HepG2 (cell line): ENCODE data around the gene SEPTIN5. TPM values are rescaled to one million over a fixed set of nuclear protein-coding genes. Genes with fewer than 3 reads are reported as not detected.

ENCODE experiments used
- ATAC-seq: fragments of 200-7000 bp; cut with Tn5 transposase; 3 replicates; pipeline ENCODE4 v1.9.1; 2020; ENCODE audit warnings: mild to moderate bottlenecking, moderate library complexity
- BruUV-seq: library from RNA; stranded (reverse); fragments of 400-500 nt; replicated peaks from 2 replicates; lab custom pipeline; 2021; lab: Mats Ljungman, UMichigan
- CTCF ChIA-PET: fragments of 300-600 bp; formaldehyde crosslinking; extraction: SDS; loops from one replicate; lab custom pipeline; 2021; ENCODE audit warnings: low total read pairs, inconsistent platforms, low intra/inter-chr PET ratio; lab: Yijun Ruan, JAX
- POLR2A ChIA-PET: fragments of 350-600 bp; sonication (Branson Sonifier 250); formaldehyde crosslinking; loops from one replicate; lab custom pipeline; 2020; ENCODE audit warnings: antibody characterized with exemption, inconsistent platforms; lab: Yijun Ruan, JAX
- DNase-seq: peaks from one replicate; pipeline ENCODE4 v3.0.0-alpha.2; 2015; ENCODE audit warnings: low spot score
- FAIRE-seq: peaks from 3 replicates; lab custom pipeline; 2011; peaks lifted over from hg19 to GRCh38; lab: Jason Lieb, UNC
- H2AFZ ChIP-seq: one replicate; pipeline ENCODE4 v1.6.1; 2011; ENCODE audit warnings: low read length, inconsistent platforms
- H3K27ac ChIP-seq: fragments of 300-600 bp; 3 replicates; pipeline ENCODE4 v1.8.0; 2011; ENCODE audit warnings: mixed run types, mild to moderate bottlenecking, mixed read lengths, low read length, inconsistent platforms; ENCODE audit not compliant: insufficient read depth; ENCODE audit errors: extremely low read length
- H3K27me3 ChIP-seq, 2 experiments: fragments of 200-600 bp in 1 of 2; 2 replicates in 1 of 2; 3 replicates in 1 of 2; pipeline versions ENCODE4 v1.6.0 to v1.8.0; 2011; ENCODE audit warnings: low read length in 2 of 2, mild to moderate bottlenecking in 2 of 2, moderate library complexity in 2 of 2, inconsistent platforms in 1 of 2; ENCODE audit not compliant: insufficient read depth in 2 of 2, control insufficient read depth in 1 of 2
- H3K36me3 ChIP-seq, 2 experiments: fragments of 200-600 bp in 1 of 2; replicated peaks in 1 of 2; 2 replicates in 1 of 2; 3 replicates in 1 of 2; pipeline versions ENCODE4 v1.5.1 to v1.8.0; 2011; ENCODE audit warnings: low read length in 2 of 2, inconsistent platforms in 1 of 2; ENCODE audit not compliant: insufficient read depth in 2 of 2, control insufficient read depth in 1 of 2
- H3K4me1 ChIP-seq: 2 replicates; pipeline ENCODE4 v1.5.1; 2012; ENCODE audit warnings: low read length, inconsistent platforms; ENCODE audit not compliant: insufficient read depth
- H3K4me2 ChIP-seq: 2 replicates; pipeline ENCODE4 v1.6.0; 2011; ENCODE audit warnings: low read depth, low read length, inconsistent platforms
- H3K4me3 ChIP-seq, 3 experiments: fragments of 200-600 bp in 1 of 3; sonication (generic), shearing (Covaris generic) in 1 of 3; replicated peaks in 1 of 3; 2 replicates each; pipeline ENCODE4 v1.5.1; 2011 to 2016; ENCODE audit warnings: low read length in 3 of 3, inconsistent platforms in 2 of 3, low read depth in 2 of 3, mild to moderate bottlenecking in 2 of 3, control low read depth in 1 of 3, mixed read lengths in 1 of 3; ENCODE audit not compliant: insufficient read depth in 1 of 3
- H3K79me2 ChIP-seq: one replicate; pipeline ENCODE4 v1.6.1; 2011; ENCODE audit warnings: low read length, inconsistent platforms; ENCODE audit not compliant: insufficient read depth
- H3K9ac ChIP-seq: 2 replicates; pipeline ENCODE4 v1.6.0; 2011; ENCODE audit warnings: mild to moderate bottlenecking, low read depth, low read length, inconsistent platforms; ENCODE audit not compliant: insufficient read depth
- H3K9me3 ChIP-seq: 2 replicates; pipeline ENCODE4 v1.5.1; 2012; ENCODE audit warnings: mild to moderate bottlenecking, low read length
- H4K20me1 ChIP-seq: 2 replicates; pipeline ENCODE4 v1.6.0; 2011; ENCODE audit warnings: inconsistent platforms, mild to moderate bottlenecking, low read length, moderate library complexity; ENCODE audit not compliant: insufficient read depth
- CEBPZ ChIP-seq: IDR thresholded peaks from 2 replicates; pipeline ENCODE4 v1.6.1; 2012; ENCODE audit warnings: low read length, improper control_type of control experiment
- ESRRA ChIP-seq: sonication (generic); formaldehyde crosslinking; IDR thresholded peaks from 2 replicates; pipeline ENCODE4 v1.5.1; 2020; ENCODE audit warnings: mild to moderate bottlenecking, low read depth, missing genetic modification reagents
- EZH2 ChIP-seq: conservative IDR thresholded peaks from 2 replicates; pipeline ENCODE4 v1.6.1; 2012; ENCODE audit warnings: mild to moderate bottlenecking, low read depth, low read length, moderate library complexity
- IRF2 ChIP-seq: IDR thresholded peaks from 2 replicates; pipeline ENCODE4 v1.6.1; 2018; ENCODE audit warnings: missing genetic modification reagents, missing compliant biosample characterization
- SNAI1 ChIP-seq: sonication (generic); formaldehyde crosslinking; IDR thresholded peaks from 2 replicates; pipeline ENCODE4 v1.5.0; 2020; ENCODE audit warnings: mild to moderate bottlenecking, missing genetic modification reagents, borderline replicate concordance
- SOX13 ChIP-seq, 3 experiments: fragments of 450-650 bp in 1 of 3; sonication (generic) in 1 of 3; formaldehyde crosslinking in 1 of 3; IDR thresholded peaks in 2 of 3; conservative IDR thresholded peaks in 1 of 3; 2 replicates each; pipeline versions ENCODE4 v1.5.0 to v1.6.1; 2016 to 2020; ENCODE audit warnings: antibody characterized with exemption in 1 of 3, mild to moderate bottlenecking in 1 of 3, missing compliant biosample characterization in 1 of 3, missing genetic modification reagents in 1 of 3, moderate library complexity in 1 of 3
- XRCC5 ChIP-seq: fragments of 200-400 bp; formaldehyde crosslinking; optimal IDR thresholded peaks from 2 replicates; pipeline ENCODE3; 2017; ENCODE audit warnings: mild to moderate bottlenecking, low read length
- ZBTB49 ChIP-seq: sonication (generic); formaldehyde crosslinking; IDR thresholded peaks from 2 replicates; pipeline ENCODE4 v1.4.0; 2020; ENCODE audit warnings: missing genetic modification reagents, borderline replicate concordance
- ZHX1 ChIP-seq: sonication (generic); formaldehyde crosslinking; IDR thresholded peaks from 2 replicates; pipeline ENCODE4 v1.8.1; 2022; ENCODE audit warnings: low read depth, mild to moderate bottlenecking, missing genetic modification reagents
- ZNF564 ChIP-seq: sonication (generic); formaldehyde crosslinking; IDR thresholded peaks from 2 replicates; pipeline ENCODE4 v1.8.1; 2023; ENCODE audit warnings: mild to moderate bottlenecking, missing genetic modification reagents
- WGBS: methylation state at CpG from one replicate; pipeline ENCODE4 v1.1.6; 2017; ENCODE audit warnings: low lambda C conversion rate; 5-methylcytosine and 5-hydroxymethylcytosine counted together
- in situ Hi-C: cut with HindIII; loops from 2 replicates; pipeline ENCODE4 v1.10.0; 2017; ENCODE audit warnings: low pct_unique_long_range_greater_than_20kb; ENCODE audit not compliant: extremely low pct_ligation_motif_present
- intact Hi-C: fragments of 100-400 bp; cut with micrococcal nuclease; formaldehyde crosslinking; loops from one replicate; pipeline ENCODE4 v1.10.0; 2022; ENCODE audit not compliant: unreplicated experiment
- polyA plus RNA-seq, 8 experiments: library from polyadenylated mRNA; depleted of rRNA in 3 of 8; stranded (reverse) in 7 of 8; unstranded in 1 of 8; fragments of >200 nt; fragmentation: Illumina TruSeq in 4 of 8; extraction: Trizol in 4 of 8; gene quantifications; 2 replicates each; pipeline versions ENCODE4 v1.2.1 to v1.2.3, GENCODE V29; 2011 to 2016; ENCODE audit warnings: low read depth in 4 of 8, missing spikeins in 1 of 8, mixed read lengths in 1 of 8; ENCODE audit not compliant: insufficient read depth in 1 of 8
- total RNA-seq, 5 experiments: library from RNA; depleted of rRNA; stranded (reverse); fragments of >200 nt; fragmentation: Illumina TruSeq; extraction: Trizol; gene quantifications; 2 replicates each; pipeline ENCODE4 v1.2.3, GENCODE V29; 2016; ENCODE audit warnings: low read depth in 1 of 5

The SEPTIN5 gene
- total and polyA plus RNA-seq, 2 of the 13 experiments (the other 11 are each of a cell fraction or from before 2014, with no cell fraction given) = 0.33 TPM; not detected in 1

- TF ChIP-seq ZBTB49 (CRISPR knock-in tag) (no peak), SNAI1 (CRISPR knock-in tag) (no peak)
Observed at GRCh38 chr22:19710769-19711106, 3.6 kb upstream of the SEPTIN5 start (continued).

- no peak overlapping the region for H3K4me3 ChIP-seq
- in situ Hi-C loops = no loop called here
- H4K20me1 ChIP-seq = peaks cover 4% of the 10 kb centered on the region; the same call in 1 of the 2 replicates
- H3K9ac ChIP-seq = no peak overlapping the region
- H3K4me2 ChIP-seq = no peak overlapping the region
- peaks cover 4% of the 10 kb centered on the region; the same call in 1 of the 2 replicates for H3K4me1 ChIP-seq
- no peaks in the 10 kb centered on the region for H3K79me2 ChIP-seq
- intact Hi-C loops = no loop called here
- FAIRE-seq (no peak), DNase-seq (no peak), ATAC-seq (no peak)
- CTCF ChIA-PET = no interaction called here
- no TSS peak for BruUV-seq
- H3K27me3 ChIP-seq = peaks cover 13 to 86% of the 10 kb centered on the region in 2 experiments
- H3K27ac ChIP-seq = no peak overlapping the region
- 50% methylated on average over 2 of the region's 13 CpGs for WGBS
- H2AFZ ChIP-seq = no peak overlapping the region
- TF ChIP-seq ESRRA (CRISPR knock-in tag) (no peak), CEBPZ (no peak), IRF2 (CRISPR knock-in tag) (no peak), XRCC5 (no peak), EZH2 (0 out of 2 replicates have a peak, but pooled peaks have one; percentile 41), ZNF564 (CRISPR knock-in tag) (no peak), SOX13 (IDR thresholded peaks at IDR 0.05) (no peak), SOX13 (CRISPR knock-in tag; conservative IDR thresholded peaks at IDR 0.05 in 1 of 2, IDR thresholded peaks at IDR 0.05 in 1 of 2) (no peak), ZHX1 (no peak)
- no peaks in the 10 kb centered on the region for H3K36me3 ChIP-seq
- no peaks in the 10 kb centered on the region for H3K9me3 ChIP-seq
- POLR2A ChIA-PET = no interaction called here
Observed at GRCh38 chr22:19713245-19713644, 1.1 kb upstream of the SEPTIN5 start.
